GM19452 (cell line): ENCODE data around the gene GALNT10.

Experiments used
- ATAC-seq: cut with Tn5 transposase; IDR thresholded peaks from one replicate; pipeline ENCODE4 v1.9.1; 2021; ENCODE audit not compliant: unreplicated experiment

The GALNT10 gene

DNA sequence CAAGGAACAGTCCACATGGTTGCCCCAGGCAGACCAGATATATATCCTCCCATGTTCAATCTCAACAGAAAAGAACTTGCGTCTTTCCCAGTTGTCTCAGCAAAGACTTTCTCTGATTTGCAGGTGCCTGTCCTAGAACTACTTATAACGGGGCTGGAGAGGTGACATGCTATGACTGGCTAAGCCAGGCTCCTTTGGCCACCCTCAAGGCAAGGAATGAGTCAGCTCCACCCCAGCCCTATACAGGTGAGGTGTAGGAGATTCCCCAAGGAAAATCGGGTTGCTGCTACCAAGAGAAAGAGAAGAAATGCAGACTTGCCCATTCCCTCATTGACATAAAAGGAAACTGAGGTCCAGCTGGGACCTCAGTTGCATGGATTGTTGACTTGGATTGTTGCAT lies 127.4 kb downstream of the GALNT10 start:
- ATAC-seq = no peak

DNA sequence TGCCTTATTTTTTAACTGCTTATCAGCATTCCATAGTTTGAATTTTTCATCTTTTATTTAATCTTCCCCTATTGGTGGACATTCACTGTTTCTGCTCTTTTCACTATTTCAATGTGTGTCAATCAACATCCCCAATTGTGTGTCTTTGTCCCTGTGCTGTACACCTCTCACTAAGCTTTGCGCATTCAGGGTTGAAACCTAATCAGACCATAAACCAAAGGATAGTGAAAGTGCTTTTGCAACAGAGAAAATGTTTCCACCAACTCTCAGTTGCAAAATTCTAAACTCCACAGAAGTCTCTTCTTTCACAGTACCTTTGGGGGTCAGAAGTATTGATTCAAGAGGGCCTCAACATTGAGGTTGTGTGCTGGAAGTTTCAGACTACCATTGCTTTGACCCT lies 128.2 kb downstream of the GALNT10 start:
- no peak for ATAC-seq

DNA sequence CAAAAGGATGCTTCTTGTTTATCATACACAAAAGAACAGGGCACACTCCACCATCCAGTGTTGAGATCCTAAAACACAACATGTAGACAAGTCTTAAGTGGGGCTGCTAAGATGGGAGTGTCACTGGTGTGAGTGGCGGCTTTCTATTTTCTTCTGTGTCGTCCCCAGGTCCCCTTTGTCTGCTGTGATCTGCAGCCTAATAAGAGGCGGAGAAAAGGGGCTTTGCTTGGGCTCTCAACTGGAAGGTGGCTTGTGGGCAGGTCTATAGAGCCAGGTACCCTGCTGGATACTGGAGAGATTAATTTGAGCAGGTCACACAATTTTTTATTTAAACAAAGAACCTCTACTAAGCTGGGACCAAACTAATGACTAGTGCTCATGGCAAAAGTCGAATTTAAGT lies 129.2 kb downstream of the GALNT10 start:
- ATAC-seq = no peak

DNA sequence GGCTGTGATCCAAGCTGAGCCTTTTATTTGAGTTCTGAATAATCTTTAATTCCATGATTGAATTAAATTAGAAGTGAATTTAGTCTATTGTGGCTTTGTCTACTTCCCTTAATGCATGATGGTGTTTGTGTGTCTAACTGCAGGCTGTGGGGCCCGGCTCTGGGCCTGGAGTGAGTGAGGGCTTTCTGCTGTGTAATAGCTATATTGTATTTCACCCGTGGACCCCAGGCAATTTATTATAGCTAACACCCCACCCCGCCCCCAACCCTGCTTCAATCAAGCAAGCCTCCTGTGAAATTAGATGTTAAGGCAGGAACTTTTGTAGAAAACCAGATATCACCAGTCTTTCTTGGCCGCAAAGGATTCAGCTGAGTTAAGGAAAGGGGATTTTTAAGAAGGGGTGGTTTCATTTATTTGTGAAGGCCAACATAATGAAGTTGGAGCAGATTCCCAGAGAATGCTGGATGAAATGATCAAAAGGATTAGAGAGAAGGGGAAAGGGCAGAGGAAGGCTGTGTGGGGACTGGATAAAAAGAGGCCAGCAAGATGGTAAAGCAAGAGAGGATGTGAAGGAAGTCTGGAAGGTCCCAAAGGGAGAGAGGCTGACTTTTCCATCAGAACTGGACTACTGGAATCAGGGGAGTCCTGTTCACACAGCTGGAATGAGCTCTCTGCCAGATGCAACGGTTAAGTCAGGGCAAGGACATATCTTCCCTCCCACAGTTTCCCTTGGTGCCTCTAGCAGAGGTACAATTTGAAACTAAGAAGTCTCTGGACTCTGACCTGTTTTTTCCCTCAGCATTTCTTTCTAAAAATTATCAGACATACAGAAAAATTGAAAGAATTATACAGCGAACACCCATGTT lies 129.9 kb downstream of the GALNT10 start:
- no peak for ATAC-seq

DNA sequence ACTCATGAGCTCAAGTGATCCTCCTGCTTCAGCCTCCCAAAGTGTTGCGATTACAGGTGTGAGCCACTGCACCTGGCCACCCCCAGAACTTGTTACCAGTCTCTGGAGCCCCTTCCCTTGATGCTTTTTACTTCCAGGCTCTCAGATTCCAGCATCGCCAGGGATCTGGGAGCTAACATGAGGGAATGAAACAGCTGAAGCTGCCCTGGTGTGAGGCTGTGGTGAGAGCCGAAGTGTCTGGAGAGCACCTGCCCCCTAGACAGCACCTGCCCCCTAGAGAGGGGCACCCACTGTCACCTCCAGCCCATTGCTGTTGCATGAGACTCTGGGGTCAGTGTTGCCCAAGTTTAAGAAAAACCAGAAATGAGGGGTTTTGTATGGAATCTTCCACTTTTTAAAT lies 131.0 kb downstream of the GALNT10 start:
- ATAC-seq = no peak

DNA sequence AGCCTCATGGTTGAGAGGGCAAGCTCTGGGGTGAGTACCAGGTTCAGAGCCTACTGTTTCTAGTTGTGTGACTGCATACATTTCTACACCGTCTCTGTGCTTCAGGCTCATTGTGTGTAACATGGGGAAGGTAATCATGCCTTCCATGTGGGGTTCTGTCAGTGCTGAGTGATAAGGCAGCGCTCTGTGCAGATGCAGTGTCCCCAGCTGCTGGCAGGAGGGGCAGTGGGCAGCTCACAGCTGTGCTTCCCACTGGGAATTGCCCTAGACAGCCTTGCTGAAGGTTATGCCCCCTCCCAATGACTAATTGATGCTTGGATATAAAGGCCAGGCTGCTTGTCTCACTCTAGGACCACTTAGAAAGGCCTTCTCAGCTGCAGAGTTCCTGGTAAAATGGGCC lies 133.5 kb downstream of the GALNT10 start:
- ATAC-seq = no peak

DNA sequence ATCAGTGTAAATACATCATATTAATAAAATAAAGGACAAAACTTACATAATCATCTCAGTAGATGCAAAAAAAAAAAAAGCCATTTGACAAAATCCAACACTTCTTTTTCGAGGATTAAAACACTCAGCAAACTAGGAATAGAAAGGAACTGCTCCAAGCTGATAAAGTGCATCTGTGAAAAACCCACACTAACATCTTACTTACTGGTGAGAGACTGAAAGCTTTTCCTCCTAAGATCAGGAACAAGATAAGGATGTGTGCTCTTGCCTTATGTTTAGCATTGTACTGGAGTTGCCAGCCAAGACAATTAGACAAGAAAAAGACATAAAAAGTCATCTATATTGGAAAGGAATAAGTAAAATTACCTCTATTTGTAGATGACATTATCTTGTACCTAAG lies 135.0 kb downstream of the GALNT10 start:
- no peak for ATAC-seq

DNA sequence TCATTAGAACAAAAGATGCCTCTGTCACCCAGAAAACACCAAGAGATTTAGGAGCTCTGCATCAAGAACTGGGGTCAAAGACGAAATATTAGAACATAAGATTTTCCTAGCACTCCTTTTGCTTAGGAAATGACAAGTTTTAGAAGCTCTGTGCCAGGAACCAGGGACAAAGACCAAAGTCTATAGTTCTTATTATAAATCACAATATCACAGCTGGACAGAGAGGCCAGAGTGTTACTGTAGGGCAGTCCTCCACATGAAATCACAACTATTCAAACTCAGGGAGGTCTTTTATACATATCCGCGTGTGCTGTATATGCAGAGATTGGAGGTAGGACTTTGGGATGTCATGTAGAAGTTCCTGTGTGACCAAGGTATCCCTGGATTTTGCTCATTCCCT lies 138.5 kb downstream of the GALNT10 start:
- no peak for ATAC-seq

DNA sequence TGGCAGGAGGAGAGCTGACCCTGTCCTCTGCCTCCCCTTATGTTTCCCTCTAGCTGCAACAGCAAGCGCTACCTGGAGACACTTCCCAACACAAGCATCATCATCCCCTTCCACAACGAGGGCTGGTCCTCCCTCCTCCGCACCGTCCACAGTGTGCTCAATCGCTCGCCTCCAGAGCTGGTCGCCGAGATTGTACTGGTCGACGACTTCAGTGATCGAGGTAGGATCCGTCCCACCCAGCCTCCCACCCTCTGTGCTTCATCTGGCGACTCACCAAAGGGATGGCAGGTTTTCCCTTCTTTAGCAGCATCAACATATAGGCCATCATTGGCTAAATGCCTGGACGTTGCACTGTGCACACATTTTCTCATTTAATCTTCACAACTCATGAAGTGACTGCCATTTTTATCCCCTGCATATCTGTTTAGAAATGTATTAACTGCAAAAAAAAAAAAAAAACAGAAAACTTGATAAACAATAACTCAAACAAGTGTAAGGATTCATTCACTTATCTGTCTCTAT lies 139.0 kb downstream of the GALNT10 start:
- ATAC-seq = no peak

DNA sequence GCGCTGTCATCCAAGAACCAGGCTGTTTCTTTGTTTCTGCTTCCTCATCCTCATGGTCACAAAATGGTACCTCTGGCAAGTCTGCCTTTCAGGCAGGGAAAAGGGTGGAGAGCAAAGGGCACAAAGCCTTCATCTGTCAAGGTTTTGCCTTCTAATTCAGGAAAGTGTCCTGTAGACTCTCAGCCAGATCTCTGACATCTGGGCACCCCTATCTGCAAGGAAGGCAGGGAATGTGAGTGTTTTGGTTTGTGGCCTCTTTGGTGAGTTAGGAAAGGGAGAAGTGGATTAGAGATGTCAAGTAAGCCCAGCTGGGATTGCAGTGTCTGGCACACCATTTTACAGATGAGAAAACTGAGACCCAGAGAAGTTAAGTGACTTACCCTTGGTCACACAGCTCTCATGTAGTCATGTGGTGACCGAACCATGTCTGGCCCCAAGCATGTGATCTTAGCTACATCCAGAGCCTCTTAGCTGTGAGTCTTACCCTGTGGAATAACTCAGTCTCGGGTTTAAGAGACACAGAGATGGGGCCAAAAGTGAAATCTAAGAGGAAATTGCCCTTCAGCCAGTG lies 139.6 kb downstream of the GALNT10 start:
- no peak for ATAC-seq

DNA sequence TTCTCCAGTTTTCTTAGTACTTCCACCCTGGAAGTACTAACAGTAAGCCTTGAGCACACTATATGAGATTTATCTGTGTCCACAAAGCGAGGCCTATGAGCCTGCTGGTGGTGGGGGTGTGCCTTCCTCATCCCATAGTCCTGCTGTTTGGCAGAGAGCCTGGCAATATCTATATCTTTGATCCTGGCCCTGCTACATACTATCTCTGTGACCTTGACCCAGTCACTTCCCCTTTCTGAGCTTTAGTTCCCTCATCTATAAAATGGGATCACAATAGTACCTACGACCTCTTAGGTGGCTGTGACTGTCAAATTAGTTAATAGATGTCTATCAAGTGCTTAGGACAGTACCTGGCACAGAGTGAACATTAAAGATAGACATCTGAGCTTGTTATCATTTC lies 140.7 kb downstream of the GALNT10 start:
- no peak for ATAC-seq

DNA sequence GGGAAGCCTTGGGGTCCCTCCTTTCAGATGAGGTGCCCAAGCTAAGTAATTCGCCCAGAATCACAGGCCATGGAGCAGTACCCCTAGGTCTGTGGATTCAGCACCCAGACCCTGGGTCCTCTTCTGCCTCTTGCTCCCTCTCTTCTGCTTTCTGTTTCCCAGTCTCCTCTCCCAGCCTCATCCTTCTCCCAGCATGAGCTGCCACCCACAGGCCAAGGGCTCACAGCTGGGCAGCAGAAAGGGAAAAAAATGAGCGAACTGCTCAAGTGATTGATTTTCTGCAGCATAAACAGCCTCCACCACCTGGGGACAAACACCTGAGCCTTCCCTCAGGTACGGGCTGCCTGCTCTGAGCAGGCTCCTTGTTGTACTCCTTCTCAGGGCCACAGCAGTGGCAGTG lies 141.4 kb downstream of the GALNT10 start:
- no peak for ATAC-seq

DNA sequence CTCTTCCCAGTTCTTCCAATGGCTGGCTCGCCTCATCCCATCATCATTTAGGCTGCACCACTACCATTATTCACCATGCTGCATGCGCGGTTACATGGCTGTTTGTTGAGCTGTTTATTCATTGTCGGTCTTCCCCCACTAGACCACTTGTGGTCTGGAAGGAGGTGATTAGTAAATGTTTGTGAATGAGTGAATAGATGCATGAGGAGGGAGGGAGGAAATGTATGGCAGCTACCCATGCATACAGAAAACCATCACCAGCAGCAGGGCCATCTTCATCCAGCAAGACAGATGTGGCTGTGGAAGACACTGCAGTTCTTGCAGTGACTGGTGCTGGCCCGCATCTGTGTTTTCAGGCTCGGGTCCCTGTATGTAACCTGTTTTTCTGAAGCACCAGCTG lies 141.9 kb downstream of the GALNT10 start:
- ATAC-seq = no peak

DNA sequence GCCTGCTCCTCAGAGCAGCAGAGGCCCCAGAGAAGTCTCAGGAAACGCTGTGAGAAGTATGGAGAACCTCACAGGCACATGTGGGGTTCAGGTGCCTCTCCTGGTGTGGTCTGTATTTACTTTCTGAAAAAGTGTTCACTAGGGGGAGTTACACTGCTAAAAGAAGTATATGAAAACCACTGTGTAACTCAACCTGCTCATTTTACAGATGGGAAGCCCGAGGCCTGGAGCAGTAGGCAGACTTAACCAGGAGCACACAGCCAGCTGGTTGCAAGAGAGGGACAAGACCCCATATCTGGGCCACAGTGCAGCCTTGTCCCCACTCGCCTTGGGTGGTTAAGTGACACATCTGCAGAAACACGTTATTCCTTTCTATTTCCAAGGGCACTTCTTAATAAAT lies 142.5 kb downstream of the GALNT10 start:
- no peak for ATAC-seq

DNA sequence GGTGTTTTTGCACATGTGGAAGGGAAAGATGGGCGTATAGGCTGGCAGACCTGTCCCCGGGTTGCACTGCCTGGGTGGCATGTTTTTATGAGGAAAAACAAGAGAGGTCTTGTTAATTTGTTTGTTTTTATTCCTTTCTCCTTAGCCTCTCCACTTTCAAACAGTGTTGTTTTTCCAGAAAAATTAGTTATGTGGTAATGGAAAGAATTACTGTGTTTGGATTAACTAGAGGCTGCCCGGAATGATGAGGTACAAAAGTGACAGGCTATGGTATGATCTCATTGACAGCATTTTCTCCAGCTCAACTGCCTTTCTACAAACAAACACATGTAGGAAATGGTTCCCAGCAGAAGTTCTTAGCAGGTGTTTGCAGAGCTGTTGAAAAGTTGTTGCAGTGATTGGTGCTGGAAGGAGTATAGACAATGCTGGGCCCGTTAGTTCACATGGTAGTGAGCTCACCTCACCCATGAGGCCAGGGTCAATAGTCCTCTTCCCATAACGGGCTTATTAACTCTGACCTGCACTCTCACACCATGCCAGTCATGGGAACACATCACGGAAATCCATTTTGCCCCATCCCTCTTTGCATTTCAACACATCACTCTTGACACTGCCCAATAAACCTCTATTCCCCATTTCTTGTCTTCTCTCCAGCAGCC lies 144.0 kb downstream of the GALNT10 start:
- no peak for ATAC-seq

DNA sequence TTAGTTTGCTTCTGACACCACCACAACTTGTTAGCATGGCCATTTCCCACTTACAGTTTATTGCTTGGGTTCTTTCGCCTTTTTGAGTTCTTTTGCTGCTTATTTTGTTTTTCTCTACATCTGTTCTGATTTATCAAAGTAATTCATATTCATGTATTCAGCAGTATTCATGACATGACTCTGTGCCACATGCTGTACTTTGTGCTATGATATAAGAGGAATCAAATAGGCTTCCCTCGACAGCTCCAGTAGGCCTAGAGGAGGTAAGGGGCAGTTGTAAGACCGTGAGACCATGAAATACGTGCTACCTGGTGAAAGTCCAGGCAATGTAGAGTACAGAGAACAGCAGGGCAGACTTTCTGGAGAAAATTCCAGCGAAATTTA lies 144.5 kb downstream of the GALNT10 start:
- no peak for ATAC-seq

DNA sequence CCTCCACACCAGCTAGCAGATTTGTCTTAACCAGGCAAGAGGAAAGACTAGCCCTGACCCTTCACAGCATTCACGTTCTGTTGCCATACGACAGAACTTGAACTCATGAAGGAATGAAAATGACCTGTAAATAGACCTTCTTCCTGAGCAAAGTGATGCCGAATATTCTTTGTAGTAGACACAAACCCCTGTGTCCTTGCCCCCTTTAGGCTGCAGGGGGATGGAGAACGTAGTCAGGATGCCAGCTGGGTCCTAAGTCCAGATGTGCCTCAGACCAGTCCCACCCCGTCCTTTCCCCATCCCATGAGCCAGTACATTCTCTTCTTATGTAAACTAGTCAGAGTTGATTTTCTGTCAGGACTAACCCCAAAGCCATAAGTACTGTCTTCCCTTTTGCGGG lies 151.1 kb downstream of the GALNT10 start:
- ATAC-seq = no peak

DNA sequence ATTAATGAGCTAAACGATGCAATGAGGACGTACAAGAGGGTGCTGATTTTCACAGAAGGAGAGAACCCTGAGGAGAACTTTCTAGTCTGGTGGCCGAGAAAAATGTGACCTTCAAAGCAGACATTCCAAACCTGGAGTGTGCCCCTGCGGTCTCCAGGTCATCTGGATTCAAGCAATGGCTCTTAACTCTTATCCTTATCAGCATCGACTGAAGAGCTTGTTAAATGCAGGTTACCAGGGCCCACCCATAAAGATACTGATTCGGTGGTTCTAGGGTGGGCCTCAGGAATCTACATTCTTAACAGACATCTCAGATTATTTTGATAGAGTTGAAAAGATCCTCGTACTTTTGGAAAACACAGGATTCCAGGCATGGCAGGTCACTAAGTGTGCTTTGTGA lies 151.7 kb downstream of the GALNT10 start:
- ATAC-seq = no peak

DNA sequence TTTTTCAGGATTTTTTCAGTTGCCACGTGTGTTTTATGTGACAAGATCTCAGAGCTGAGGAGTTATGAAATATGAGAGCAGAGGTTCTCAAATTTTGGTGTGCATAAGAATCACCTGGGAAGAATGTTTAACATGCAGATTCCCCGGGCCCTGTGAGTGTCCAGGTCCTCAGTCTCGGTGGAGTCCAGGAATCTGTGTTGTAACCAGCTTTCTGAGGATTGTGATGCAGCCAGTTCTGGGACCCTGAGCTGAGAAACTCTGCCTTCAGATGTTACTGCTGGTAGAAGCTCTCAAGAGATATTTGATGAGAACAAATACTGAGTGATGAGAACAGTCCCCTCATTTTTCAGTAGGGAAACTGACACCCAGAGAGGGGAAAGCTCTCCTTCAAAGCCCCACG lies 152.4 kb downstream of the GALNT10 start:
- ATAC-seq = no peak

DNA sequence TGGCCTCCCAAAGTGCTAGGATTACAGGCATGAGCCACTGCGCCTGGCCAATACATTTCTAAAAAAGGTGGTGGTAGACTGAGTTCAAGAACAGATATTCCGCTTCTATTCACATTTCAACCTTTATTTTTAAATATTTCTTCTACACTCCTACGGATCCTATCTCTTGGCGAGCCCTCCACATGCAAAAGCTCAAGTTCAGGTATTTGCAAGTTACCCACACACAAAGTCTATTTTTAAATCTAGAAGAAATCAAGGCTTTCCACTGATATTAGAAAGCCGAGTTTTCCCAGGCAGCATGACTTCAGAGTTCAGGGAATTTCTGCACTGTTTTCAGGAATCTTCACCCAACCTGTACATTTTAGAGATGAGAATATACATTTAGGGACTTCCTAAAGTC lies 153.9 kb downstream of the GALNT10 start:
- no peak for ATAC-seq

DNA sequence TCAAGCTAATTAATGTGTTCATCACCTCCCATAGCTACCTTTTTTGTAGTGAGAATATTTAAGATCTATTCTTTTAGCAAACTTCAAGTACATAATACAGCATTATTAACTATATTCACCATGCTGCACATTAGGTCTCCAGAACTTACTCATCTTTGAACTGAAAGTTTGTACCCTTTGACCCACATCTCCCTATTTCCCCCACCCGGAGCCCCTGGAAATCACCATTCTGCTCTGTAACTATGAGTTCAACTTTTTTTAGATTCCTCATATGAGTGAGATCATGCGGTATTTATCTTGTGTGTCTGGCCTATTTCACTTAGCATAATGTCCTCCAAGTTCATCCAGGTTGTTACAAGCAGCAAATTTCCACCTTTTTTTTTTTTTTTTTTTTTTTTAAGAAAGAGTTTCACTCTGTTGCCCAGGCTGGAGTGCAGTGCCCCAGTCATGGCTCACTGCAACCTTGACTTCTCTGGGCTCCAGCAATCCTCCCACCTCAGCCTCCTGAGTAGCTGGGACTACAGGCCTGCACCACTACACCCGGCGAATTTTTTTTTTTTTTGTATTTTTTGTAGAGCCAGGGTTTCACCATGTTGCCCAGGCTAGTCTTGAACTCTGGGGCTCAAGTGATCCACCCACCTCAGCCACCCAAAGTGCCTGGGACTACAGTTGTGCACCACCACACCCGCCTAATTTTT lies 154.9 kb downstream of the GALNT10 start:
- peak; percentile 78 for ATAC-seq

DNA sequence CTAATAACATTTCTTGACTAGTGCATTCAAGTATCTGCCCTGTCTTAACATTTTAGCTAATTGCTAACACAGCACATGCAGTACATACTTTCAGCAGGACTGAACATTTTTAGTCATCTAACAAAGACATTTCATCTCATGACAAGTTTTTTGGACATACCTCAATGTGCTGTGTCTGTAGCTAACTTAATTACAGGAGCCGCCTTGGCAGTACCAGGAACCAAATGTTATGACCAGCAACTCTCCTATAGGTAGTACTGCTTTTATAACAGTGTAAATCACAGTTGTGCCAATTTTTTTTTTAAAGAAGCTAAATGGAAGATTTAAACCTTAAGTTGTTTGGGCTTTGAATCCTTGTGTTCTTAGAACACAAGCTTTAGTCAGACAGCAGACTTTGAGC lies 155.9 kb downstream of the GALNT10 start:
- no peak for ATAC-seq
